Mucosa of descending colon (tissue), 3 donors: ENCODE results near the gene NDUFV2. TPM values are rescaled to one million over a fixed set of nuclear protein-coding genes. Genes with fewer than 3 reads are reported as not detected.

Experiments
- ATAC-seq: fragments of 200-7000 bp; cut with Tn5 transposase; one replicate; pipeline ENCODE4 v1.9.1; 2020; ENCODE audit warnings: mild to moderate bottlenecking, moderate library complexity
- DNase-seq, 3 donors: peaks; one replicate each; pipeline ENCODE4 v3.0.0-alpha.2; 2020
- H3K36me3 ChIP-seq: fragments of 200-600 bp; one replicate; pipeline ENCODE4 v1.8.0; 2021; ENCODE audit warnings: low read depth, mild to moderate bottlenecking
- H3K4me1 ChIP-seq: fragments of 200-600 bp; one replicate; pipeline ENCODE4 v1.8.0; 2021; ENCODE audit warnings: low read depth, mild to moderate bottlenecking
- H3K4me3 ChIP-seq: fragments of 200-600 bp; one replicate; pipeline ENCODE4 v1.8.0; 2021; ENCODE audit warnings: mild to moderate bottlenecking
- H3K9me3 ChIP-seq: fragments of 200-600 bp; one replicate; pipeline ENCODE4 v1.8.0; 2021; ENCODE audit warnings: mild to moderate bottlenecking
- intact Hi-C, 2 donors: fragments of 100-400 bp; cut with DNase I in 1 of 2; cut with micrococcal nuclease in 1 of 2; formaldehyde crosslinking; loops; one replicate each; pipeline versions ENCODE4 v1.11.0 to v1.11.1; 2022; cut with DNase I, micrococcal nuclease
- total RNA-seq, 3 donors: library from RNA; stranded (reverse); fragmentation: NEBNext Ultra II Directional in 2 of 3; extraction: Animal tissue kit (Norgen Biotek cat#: 25700) in 2 of 3; gene quantifications; one replicate each; pipeline versions ENCODE4 v1.2.1 to v1.2.4, GENCODE V29; 2021 to 2023
- TF ChIP-seq, protein P1 (sequence below): fragments of 200-600 bp; IDR thresholded peaks from one replicate; pipeline ENCODE4 v1.8.0; 2022; ENCODE audit warnings: antibody characterized with exemption, mild to moderate bottlenecking
- donor health status: DM: no; HTN: no; CAD: no; lungs with moderate emphysema.
- donor health status: DM: no; HTN: no; CAD: no.
- donor health status: DM: no; HTN: yes; CAD: no.

NDUFV2 gene
- total RNA-seq, 3 donors from 2014 or later: 146 to 199 (median 163) TPM

- ATAC-seq: no peak
Observed at GRCh38 chr18:9058406-9058805, 44.1 kb upstream of the NDUFV2 start.

GRCh38 chr18:9062418-9062751 lies 40.1 kb upstream of the NDUFV2 start:
- DNase-seq (no peak), ATAC-seq (no peak)
- no peaks in the 10 kb centered on the region for H3K36me3 ChIP-seq
- H3K4me3 ChIP-seq: no peak overlapping the region
- no peaks in the 10 kb centered on the region for H3K4me1 ChIP-seq
- no peaks in the 10 kb centered on the region for H3K9me3 ChIP-seq
- intact Hi-C loops: no loop called here
- TF ChIP-seq, protein P1, sequence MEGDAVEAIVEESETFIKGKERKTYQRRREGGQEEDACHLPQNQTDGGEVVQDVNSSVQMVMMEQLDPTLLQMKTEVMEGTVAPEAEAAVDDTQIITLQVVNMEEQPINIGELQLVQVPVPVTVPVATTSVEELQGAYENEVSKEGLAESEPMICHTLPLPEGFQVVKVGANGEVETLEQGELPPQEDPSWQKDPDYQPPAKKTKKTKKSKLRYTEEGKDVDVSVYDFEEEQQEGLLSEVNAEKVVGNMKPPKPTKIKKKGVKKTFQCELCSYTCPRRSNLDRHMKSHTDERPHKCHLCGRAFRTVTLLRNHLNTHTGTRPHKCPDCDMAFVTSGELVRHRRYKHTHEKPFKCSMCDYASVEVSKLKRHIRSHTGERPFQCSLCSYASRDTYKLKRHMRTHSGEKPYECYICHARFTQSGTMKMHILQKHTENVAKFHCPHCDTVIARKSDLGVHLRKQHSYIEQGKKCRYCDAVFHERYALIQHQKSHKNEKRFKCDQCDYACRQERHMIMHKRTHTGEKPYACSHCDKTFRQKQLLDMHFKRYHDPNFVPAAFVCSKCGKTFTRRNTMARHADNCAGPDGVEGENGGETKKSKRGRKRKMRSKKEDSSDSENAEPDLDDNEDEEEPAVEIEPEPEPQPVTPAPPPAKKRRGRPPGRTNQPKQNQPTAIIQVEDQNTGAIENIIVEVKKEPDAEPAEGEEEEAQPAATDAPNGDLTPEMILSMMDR: no peak

More at GRCh38 chr18:9058406-9058805, 44.1 kb upstream of the NDUFV2 start:
- DNase-seq: no peak
- no peaks in the 10 kb centered on the region for H3K4me1 ChIP-seq
- intact Hi-C loops: no loop called here
- H3K36me3 ChIP-seq: no peaks in the 10 kb centered on the region
- TF ChIP-seq, protein P1: no peak
- H3K4me3 ChIP-seq: no peak overlapping the region
- no peaks in the 10 kb centered on the region for H3K9me3 ChIP-seq

DNA sequence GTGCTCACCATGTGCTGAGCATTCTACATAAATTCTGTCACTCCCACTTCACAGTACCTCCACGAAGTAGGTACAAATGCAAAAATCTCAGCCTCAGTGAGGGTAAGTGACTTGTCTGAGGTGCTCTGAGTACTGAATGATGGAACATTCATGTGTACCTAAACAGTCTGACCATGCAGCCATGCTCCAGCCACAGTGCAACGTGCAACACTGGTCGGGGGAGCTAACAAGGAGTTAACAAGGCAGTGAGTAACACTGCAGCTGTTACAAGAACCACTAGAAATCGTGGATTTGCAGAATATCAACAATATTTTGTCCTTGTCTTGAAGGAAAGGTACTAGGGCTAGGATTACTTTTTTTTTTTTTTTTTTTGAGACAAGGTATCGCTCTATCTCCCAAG lies 36.6 kb upstream of the NDUFV2 start:
- peaks cover 6% of the 10 kb centered on the region for H3K4me1 ChIP-seq
- intact Hi-C loops: no loop called here
- DNase-seq (no peak), ATAC-seq (no peak)
- TF ChIP-seq, protein P1: no peak
- H3K4me3 ChIP-seq: no peak overlapping the region
- H3K36me3 ChIP-seq: no peaks in the 10 kb centered on the region
- H3K9me3 ChIP-seq: no peaks in the 10 kb centered on the region

DNA sequence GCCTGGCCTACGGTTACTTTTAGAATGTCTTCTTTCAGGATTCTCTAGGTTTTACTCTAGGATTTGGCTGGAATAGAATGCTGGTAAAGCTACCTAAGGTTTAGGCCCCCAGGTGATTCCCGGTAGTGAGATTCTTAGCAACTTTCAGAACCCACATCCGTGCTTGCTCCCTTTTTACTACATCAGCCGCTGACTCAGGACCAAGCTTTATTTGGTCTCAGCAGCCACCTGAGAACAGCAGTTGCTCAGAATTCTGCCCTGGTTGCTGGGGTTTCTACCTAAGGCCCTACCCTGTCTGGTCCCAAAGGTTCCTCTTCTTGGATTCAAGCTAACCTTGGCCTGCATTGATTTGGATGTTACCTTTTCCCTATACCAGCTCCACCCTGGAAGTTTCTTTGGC lies 36.1 kb upstream of the NDUFV2 start:
- intact Hi-C loops: no loop called here
- TF ChIP-seq, protein P1: no peak

DNA sequence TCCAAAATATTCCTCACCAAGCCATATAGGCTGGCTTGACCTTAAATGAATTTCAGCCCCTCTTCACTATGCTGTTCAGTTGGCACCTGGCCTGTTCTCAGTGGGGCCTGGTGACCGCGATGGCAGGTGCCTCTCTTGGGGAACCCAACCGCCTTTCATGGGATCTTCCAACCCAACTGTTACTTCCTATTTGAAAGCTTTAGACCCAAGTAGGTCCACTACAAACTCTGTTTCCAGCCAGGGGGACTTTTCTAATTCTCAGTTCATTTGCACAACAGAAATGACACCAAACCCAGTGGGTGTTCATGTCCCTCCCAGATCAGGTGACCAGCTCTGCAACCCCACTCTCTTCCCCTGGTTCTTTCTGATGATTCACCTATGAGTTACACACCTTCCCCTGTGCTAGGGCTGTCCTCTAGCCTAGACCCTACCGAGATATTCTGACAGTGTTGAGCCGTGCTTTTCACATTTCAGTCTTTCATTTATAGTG lies 35.6 kb upstream of the NDUFV2 start:
- Histone ChIP-seq H3K36me3 (no peaks in the 10 kb centered on the region), H3K4me3 (no peak overlapping the region), H3K9me3 (no peaks in the 10 kb centered on the region), H3K4me1 (peaks cover 6% of the 10 kb centered on the region)
- DNase-seq (no peak), ATAC-seq (peak; percentile 45)
- intact Hi-C loops: no loop called here
- TF ChIP-seq, protein P1: no peak

More for the DNA sequence above, 36.1 kb upstream of the NDUFV2 start:
- H3K4me1 ChIP-seq: peaks cover 6% of the 10 kb centered on the region
- no peaks in the 10 kb centered on the region for H3K36me3 ChIP-seq
- ATAC-seq (no peak), DNase-seq (no peak)
- H3K9me3 ChIP-seq: no peaks in the 10 kb centered on the region
- H3K4me3 ChIP-seq: no peak overlapping the region

DNA sequence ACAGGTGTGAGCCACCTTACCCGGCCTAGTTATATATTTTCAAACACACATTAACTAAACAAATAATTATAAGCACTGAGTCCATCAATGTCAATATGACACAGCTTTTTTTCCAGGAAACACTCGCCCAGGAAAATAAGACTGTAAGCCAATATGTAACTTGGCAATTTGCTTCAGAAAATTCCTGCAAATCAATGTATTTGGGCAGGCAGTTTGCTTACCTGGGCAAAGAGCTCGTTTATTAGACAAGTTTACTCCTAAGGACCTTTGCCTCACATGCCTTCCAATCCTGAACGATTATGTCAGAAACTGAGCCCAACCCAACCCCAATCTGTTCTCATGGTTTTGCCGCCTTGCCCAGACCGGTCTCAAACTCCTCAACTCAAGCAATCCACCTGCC lies 34.7 kb upstream of the NDUFV2 start:
- H3K9me3 ChIP-seq: no peaks in the 10 kb centered on the region
- H3K4me1 ChIP-seq: peaks cover 6% of the 10 kb centered on the region
- no peak overlapping the region for H3K4me3 ChIP-seq
- no peaks in the 10 kb centered on the region for H3K36me3 ChIP-seq
- DNase-seq (no peak), ATAC-seq (peak; percentile 63)
- intact Hi-C loops: no loop called here
- TF ChIP-seq, protein P1: no peak
